SU-DHL-6 (cell line): ENCODE results near the gene FMN1.

Source experiments
- CTCF ChIP-seq: fragments of 200-600 bp; sonication (generic); IDR thresholded peaks from one replicate; pipeline ENCODE4 v1.5.1; 2017; ENCODE audit warnings: antibody characterized with exemption, mild to moderate bottlenecking, low read length, moderate library complexity; ENCODE audit not compliant: insufficient read depth, poor library complexity, severe bottlenecking
- EZH2phosphoT487 ChIP-seq: fragments of 200-600 bp; sonication (generic), shearing (Covaris generic); conservative IDR thresholded peaks from 2 replicates; pipeline ENCODE4 v1.6.1; 2018; ENCODE audit warnings: mild to moderate bottlenecking, antibody characterized with exemption, low read length, moderate library complexity, mixed read lengths

DNA sequence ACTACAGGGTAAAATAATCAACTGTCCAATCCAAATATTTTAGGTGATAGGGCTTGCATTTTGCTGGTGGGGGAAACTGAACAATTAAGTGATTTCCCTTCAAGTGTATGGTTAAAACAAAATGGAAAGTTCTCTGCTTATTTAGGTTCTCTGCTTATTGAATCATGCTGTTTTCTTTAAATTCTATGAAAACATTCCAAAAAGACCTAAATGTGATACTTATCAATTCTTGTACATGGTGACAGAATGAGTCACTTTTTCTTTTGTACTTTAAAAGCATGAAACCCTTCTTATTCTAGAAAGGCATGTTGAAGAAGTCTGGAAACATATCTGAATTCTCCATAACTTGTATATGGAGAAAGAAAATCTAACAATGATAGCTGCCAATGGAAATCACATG lies 192.6 kb downstream of the FMN1 start:
- TF ChIP-seq CTCF (no peak), EZH2phosphoT487 (no peak)
